MM.1S (cell line): ENCODE results near the gene UBE2E2.

Experiments used
- DNase-seq: peaks from one replicate; pipeline ENCODE4 v3.0.0-alpha.2; 2015
- H2AFZ ChIP-seq: fragments of 300-600 bp; sonication (generic); 2 replicates; pipeline ENCODE4 v1.6.0; 2016; ENCODE audit warnings: antibody characterized with exemption, low read length
- H3F3A ChIP-seq: fragments of 300-600 bp; sonication (generic); 2 replicates; pipeline ENCODE4 v1.6.1; 2016; ENCODE audit warnings: mild to moderate bottlenecking, antibody characterized with exemption, low read length, moderate library complexity, mixed read lengths; ENCODE audit not compliant: insufficient read depth
- H3K27ac ChIP-seq: fragments of 300-600 bp; sonication (generic); 2 replicates; pipeline ENCODE4 v1.5.1; 2016; ENCODE audit warnings: mild to moderate bottlenecking, low read length
- H3K27me3 ChIP-seq: fragments of 300-600 bp; sonication (generic); replicated peaks from 2 replicates; pipeline ENCODE4 v1.6.0; 2016; ENCODE audit warnings: low read length; ENCODE audit not compliant: insufficient read depth
- H3K36me3 ChIP-seq: fragments of 300-600 bp; sonication (generic); replicated peaks from 2 replicates; pipeline ENCODE4 v1.6.1; 2016; ENCODE audit warnings: mild to moderate bottlenecking, low read length, mixed read lengths; ENCODE audit not compliant: insufficient read depth
- H3K4me1 ChIP-seq: fragments of 300-600 bp; sonication (generic); 2 replicates; pipeline ENCODE4 v1.6.1; 2016; ENCODE audit warnings: low read length, mixed read lengths
- H3K4me2 ChIP-seq: fragments of 300-600 bp; sonication (generic); 2 replicates; pipeline ENCODE4 v1.6.0; 2016; ENCODE audit warnings: low read depth, low read length
- H3K4me3 ChIP-seq: fragments of 300-600 bp; sonication (generic); 2 replicates; pipeline ENCODE4 v1.5.1; 2016; ENCODE audit warnings: low read length, mixed read lengths
- H3K79me2 ChIP-seq: fragments of 300-600 bp; sonication (generic); 2 replicates; pipeline ENCODE4 v1.6.1; 2016; ENCODE audit warnings: mixed run types, low read length, mixed read lengths
- H3K9ac ChIP-seq: fragments of 300-600 bp; sonication (generic); 2 replicates; pipeline ENCODE4 v1.6.1; 2016; ENCODE audit warnings: low read length, mixed read lengths
- H3K9me2 ChIP-seq: fragments of 300-600 bp; sonication (generic); replicated peaks from 2 replicates; pipeline ENCODE4 v1.6.1; 2016; ENCODE audit warnings: mild to moderate bottlenecking, low read length, mixed read lengths; ENCODE audit not compliant: insufficient read depth
- H3K9me3 ChIP-seq: fragments of 300-600 bp; sonication (generic); replicated peaks from 2 replicates; pipeline ENCODE4 v1.6.1; 2016; ENCODE audit warnings: mild to moderate bottlenecking, low read length, mixed read lengths; ENCODE audit not compliant: insufficient read depth
- H4K20me1 ChIP-seq: fragments of 300-600 bp; sonication (generic); 2 replicates; pipeline ENCODE4 v1.6.1; 2016; ENCODE audit warnings: mild to moderate bottlenecking, low read length, moderate library complexity, mixed read lengths; ENCODE audit not compliant: insufficient read depth
- EZH2 ChIP-seq: fragments of 300-600 bp; sonication (generic); optimal IDR thresholded peaks from 2 replicates; pipeline ENCODE3; 2017; ENCODE audit warnings: low read depth, mild to moderate bottlenecking, antibody characterized with exemption, low read length, mixed read lengths
- EZH2phosphoT487 ChIP-seq: fragments of 300-600 bp; sonication (generic); IDR thresholded peaks from 2 replicates; pipeline ENCODE4 v1.6.1; 2018; ENCODE audit warnings: antibody characterized with exemption, low read length
- TF ChIP-seq, protein P1 (sequence below): fragments of 300-600 bp; sonication (generic); IDR thresholded peaks from 2 replicates; pipeline ENCODE4 v1.5.1; 2016; ENCODE audit warnings: antibody characterized with exemption, low read length, mixed read lengths

UBE2E2 gene

DNA sequence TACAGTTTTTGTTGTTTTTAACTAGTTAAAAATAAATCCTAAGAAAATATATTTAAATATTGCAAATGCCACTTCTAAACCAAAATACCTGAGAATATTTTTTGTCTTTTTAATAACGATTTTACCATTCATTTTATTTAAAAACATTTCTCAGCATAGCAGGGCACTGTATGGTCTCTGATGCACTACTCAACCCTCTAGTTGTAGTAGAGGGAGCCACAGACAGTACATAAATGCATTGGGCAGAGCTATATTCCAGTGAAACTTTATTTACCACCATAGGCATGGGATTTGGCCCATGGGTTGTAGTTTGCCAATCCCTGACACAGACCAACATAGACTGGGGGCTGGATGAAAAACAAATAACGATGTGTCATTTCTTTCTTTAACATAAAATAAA is 388.2 kb downstream of the UBE2E2 start:
- no peak overlapping the region for H3K4me3 ChIP-seq
- no peaks in the 10 kb centered on the region for H3K9me2 ChIP-seq
- no peaks in the 10 kb centered on the region for H3K79me2 ChIP-seq
- TF ChIP-seq EZH2phosphoT487 (no peak), EZH2 (no peak)
- TF ChIP-seq, protein P1, sequence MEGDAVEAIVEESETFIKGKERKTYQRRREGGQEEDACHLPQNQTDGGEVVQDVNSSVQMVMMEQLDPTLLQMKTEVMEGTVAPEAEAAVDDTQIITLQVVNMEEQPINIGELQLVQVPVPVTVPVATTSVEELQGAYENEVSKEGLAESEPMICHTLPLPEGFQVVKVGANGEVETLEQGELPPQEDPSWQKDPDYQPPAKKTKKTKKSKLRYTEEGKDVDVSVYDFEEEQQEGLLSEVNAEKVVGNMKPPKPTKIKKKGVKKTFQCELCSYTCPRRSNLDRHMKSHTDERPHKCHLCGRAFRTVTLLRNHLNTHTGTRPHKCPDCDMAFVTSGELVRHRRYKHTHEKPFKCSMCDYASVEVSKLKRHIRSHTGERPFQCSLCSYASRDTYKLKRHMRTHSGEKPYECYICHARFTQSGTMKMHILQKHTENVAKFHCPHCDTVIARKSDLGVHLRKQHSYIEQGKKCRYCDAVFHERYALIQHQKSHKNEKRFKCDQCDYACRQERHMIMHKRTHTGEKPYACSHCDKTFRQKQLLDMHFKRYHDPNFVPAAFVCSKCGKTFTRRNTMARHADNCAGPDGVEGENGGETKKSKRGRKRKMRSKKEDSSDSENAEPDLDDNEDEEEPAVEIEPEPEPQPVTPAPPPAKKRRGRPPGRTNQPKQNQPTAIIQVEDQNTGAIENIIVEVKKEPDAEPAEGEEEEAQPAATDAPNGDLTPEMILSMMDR, result no peak
- H4K20me1 ChIP-seq, result no peaks in the 10 kb centered on the region
- no peak overlapping the region for H3K27ac ChIP-seq
- no peaks in the 10 kb centered on the region for H3K27me3 ChIP-seq
- DNase-seq, result no peak
- no peak overlapping the region for H2AFZ ChIP-seq
- no peaks in the 10 kb centered on the region for H3K36me3 ChIP-seq
- H3K9ac ChIP-seq, result no peak overlapping the region
- H3K4me1 ChIP-seq, result no peaks in the 10 kb centered on the region
- no peak overlapping the region for H3K4me2 ChIP-seq
- no peaks in the 10 kb centered on the region for H3K9me3 ChIP-seq
- H3F3A ChIP-seq, result no peaks in the 10 kb centered on the region

DNA sequence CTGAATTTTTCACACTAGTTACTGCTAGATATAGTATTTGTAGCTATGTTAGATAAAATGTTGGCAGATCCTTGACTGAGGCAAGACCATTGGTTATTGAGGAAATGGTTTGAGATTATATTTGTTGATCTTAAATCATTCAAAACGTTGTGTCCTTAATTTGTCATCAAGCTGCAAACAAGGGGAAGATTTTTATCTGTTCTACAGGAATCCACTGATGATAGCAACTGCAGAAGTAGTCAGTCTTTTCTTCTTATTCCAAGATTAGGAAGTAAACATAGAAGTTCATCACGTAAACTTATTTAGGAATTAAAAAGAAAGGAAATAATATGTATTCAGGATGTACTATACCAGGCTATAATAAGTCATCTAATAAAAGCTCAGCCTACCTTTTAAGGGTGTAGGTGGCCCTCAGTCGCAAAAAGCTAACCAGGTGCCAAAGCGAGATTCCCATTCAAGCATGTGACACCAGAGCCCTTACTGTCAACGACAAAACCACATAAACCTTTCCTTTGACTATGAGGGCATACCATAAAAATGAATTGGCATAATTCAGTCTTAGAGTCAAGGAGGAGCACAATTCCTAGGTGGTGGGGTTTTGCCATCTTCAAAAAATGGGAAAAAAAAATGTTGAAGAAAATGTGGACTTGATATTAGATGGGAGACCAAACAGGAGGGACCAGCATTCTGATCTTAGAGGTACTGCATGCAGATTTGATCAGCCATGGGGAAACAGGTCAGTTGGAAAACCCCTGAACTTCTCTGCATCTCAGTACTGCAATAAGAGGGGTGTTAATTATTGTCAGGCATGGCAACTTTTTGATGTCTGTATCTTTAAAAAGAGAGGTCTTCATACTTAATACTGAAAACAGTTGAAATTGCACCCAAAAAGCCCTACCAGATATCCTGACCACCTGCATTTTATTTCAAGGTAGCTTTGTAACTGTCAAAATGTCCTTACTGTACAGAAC is 390.1 kb downstream of the UBE2E2 start:
- no peak overlapping the region for H3K9ac ChIP-seq
- H3F3A ChIP-seq, result no peaks in the 10 kb centered on the region
- H3K36me3 ChIP-seq, result no peaks in the 10 kb centered on the region
- H3K9me2 ChIP-seq, result no peaks in the 10 kb centered on the region
- no peaks in the 10 kb centered on the region for H3K9me3 ChIP-seq
- TF ChIP-seq, protein P1, result no peak
- TF ChIP-seq EZH2phosphoT487 (no peak), EZH2 (no peak)
- DNase-seq, result no peak
- no peak overlapping the region for H3K4me3 ChIP-seq
- no peaks in the 10 kb centered on the region for H4K20me1 ChIP-seq
- no peak overlapping the region for H2AFZ ChIP-seq
- no peaks in the 10 kb centered on the region for H3K4me1 ChIP-seq
- no peaks in the 10 kb centered on the region for H3K79me2 ChIP-seq
- H3K27me3 ChIP-seq, result no peaks in the 10 kb centered on the region
- H3K27ac ChIP-seq, result no peak overlapping the region
- no peak overlapping the region for H3K4me2 ChIP-seq

DNA sequence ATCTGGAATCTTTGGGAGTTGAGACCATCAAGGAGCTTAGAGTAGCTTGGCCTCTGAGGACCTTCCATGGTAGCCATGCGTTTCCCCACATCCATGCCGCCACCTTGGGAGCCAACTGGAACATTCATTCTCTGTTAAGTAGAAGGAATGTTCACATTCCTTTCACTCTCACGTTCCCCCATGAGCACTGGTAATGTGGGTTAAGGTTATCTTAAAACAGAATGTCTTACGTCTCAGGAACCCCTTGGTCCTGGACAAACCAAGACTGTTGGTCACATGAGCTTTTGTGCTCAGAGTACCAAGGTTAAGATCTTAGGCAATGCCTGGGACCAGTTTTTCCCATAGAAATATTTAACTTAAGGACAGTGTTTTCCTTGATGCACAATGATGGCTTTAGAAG is 390.9 kb downstream of the UBE2E2 start:
- H3K27ac ChIP-seq, result no peak overlapping the region
- H3K27me3 ChIP-seq, result no peaks in the 10 kb centered on the region
- H3K9ac ChIP-seq, result no peak overlapping the region
- no peak overlapping the region for H2AFZ ChIP-seq
- no peaks in the 10 kb centered on the region for H3K79me2 ChIP-seq
- no peak for DNase-seq
- no peaks in the 10 kb centered on the region for H3K9me2 ChIP-seq
- no peaks in the 10 kb centered on the region for H3K36me3 ChIP-seq
- H3K4me1 ChIP-seq, result no peaks in the 10 kb centered on the region
- H3F3A ChIP-seq, result no peaks in the 10 kb centered on the region
- H3K4me2 ChIP-seq, result no peak overlapping the region
- TF ChIP-seq EZH2 (no peak), EZH2phosphoT487 (no peak)
- TF ChIP-seq, protein P1, result no peak
- H3K4me3 ChIP-seq, result no peak overlapping the region
- H3K9me3 ChIP-seq, result no peaks in the 10 kb centered on the region
- H4K20me1 ChIP-seq, result no peaks in the 10 kb centered on the region
